ENCODE data around the gene LIN7A. TPM values are rescaled to one million over a fixed set of nuclear protein-coding genes. Genes with fewer than 3 reads are reported as not detected.
A peak's percentile ranks its signal among the peaks of the same experiment; 100 is the strongest.

Gene LIN7A
- total and polyA plus RNA-seq, 2 of the 8 experiments (the other 6 are each of a cell fraction or from before 2014, with no cell fraction given) = 5.8 to 22.0 TPM

- H4K91ac ChIP-seq (replicated peaks; ENCODE audit: insufficient read length, low read length) = no peak overlapping the region
- 87% methylated on average over 3 of the region's 3 CpGs; no CpG with 5 or more reads in 1 of the 2 experiments for WGBS, 2 experiments (ENCODE audit: extremely low coverage in 1 of 2, insufficient coverage in 1 of 2, insufficient read length in 1 of 2, insufficient replicate concordance in 2 of 2, low coverage in 1 of 2, low lambda C conversion rate in 2 of 2, missing lambda C conversion rate in 1 of 2)
- no peaks in the 10 kb centered on the region for H3K23me2 ChIP-seq (ENCODE audit: low read depth, low read length)
- no peak overlapping the region for H3K18ac ChIP-seq (ENCODE audit: extremely low read depth, low read length)
- no peak overlapping the region for H3K4me2 ChIP-seq (ENCODE audit: insufficient read depth in 1 of 2, low read depth in 2 of 2, low read length in 2 of 2)
- H3K4ac ChIP-seq (replicated peaks; ENCODE audit: insufficient read length, low read depth, low read length) = no peak overlapping the region
- no peaks in the 10 kb centered on the region for H3K36me3 ChIP-seq (ENCODE audit: control insufficient read depth in 2 of 4, insufficient read depth in 4 of 4, low read length in 3 of 4)
- CTCF ChIA-PET (ENCODE audit: partially characterized antibody) = interaction anchor here (1.2 to 1.5 kb wide), 3 partner anchors 9 to 18 kb away, joined by 3 read pairs; no protein-coding TSS in a partner anchor
- no peak overlapping the region for H2BK5ac ChIP-seq (ENCODE audit: low read depth, low read length)
- H2BK12ac ChIP-seq (ENCODE audit: low read depth, low read length) = no peak overlapping the region
- no peak overlapping the region for H4K5ac ChIP-seq (ENCODE audit: insufficient read length, low read depth, low read length)
- H3K23ac ChIP-seq (ENCODE audit: insufficient read length) = no peak overlapping the region
- H3K4me1 ChIP-seq (replicated peaks in 1 of 4; ENCODE audit: control insufficient read depth in 3 of 4, insufficient read depth in 4 of 4, low read length in 3 of 4) = peaks cover 5 to 15% (median 9%) of the 10 kb centered on the region in 4 experiments
- H3K79me2 ChIP-seq (ENCODE audit: control insufficient read depth in 1 of 2, insufficient read depth in 2 of 2, low read length in 2 of 2) = no peaks in the 10 kb centered on the region
- no peak overlapping the region for H2AFZ ChIP-seq (ENCODE audit: low read length)
- H3K27me3 ChIP-seq (replicated peaks in 1 of 4; ENCODE audit: control insufficient read depth in 3 of 4, extremely low read depth in 1 of 4, insufficient read depth in 3 of 4, low read length in 3 of 4) = no peaks in the 10 kb centered on the region
- H3K27ac ChIP-seq (ENCODE audit: low read depth, low read length) = no peak overlapping the region
- no peak overlapping the region for H3K9ac ChIP-seq (replicated peaks in 1 of 4; ENCODE audit: extremely low read depth in 1 of 4, low read depth in 3 of 4, low read length in 3 of 4)
- H2BK15ac ChIP-seq (ENCODE audit: low read length) = 0 out of 2 replicates have a peak overlapping the region, but pooled peaks have one; percentile 66
- no peaks in the 10 kb centered on the region for H4K20me1 ChIP-seq (replicated peaks in 1 of 2; ENCODE audit: control insufficient read depth in 1 of 2, insufficient read depth in 2 of 2, low read length in 2 of 2)
- no peak overlapping the region for H2AK5ac ChIP-seq (ENCODE audit: low read depth, low read length)
- DNase-seq (ENCODE audit: low read depth in 1 of 2, low spot score in 2 of 2) (no peak), FAIRE-seq (no peak)
- no peak overlapping the region for H2BK120ac ChIP-seq (replicated peaks; ENCODE audit: low read depth, low read length)
- H3K79me1 ChIP-seq (ENCODE audit: low read depth, low read length) = no peaks in the 10 kb centered on the region
- no peak overlapping the region; the same call in 1 of the 2 replicates for H4K8ac ChIP-seq (ENCODE audit: extremely low read depth, insufficient read depth, low read length)
- H3K9me3 ChIP-seq (ENCODE audit: insufficient read depth in 2 of 2, low read depth in 1 of 2, low read length in 1 of 2) = no peaks in the 10 kb centered on the region
- TF ChIP-seq MAFK (IDR thresholded peaks at IDR 0.05; ENCODE audit: low read depth, low read length) (no peak), CTCF (IDR thresholded peaks at IDR 0.05; ENCODE audit: control extremely low read depth in 1 of 3, insufficient read depth in 1 of 3, low read depth in 1 of 3, low read length in 3 of 3) (no peak), POU5F1 (IDR thresholded peaks at IDR 0.05; ENCODE audit: low read depth, low read length) (no peak), E2F6 (IDR thresholded peaks at IDR 0.05) (no peak), TEAD4 (IDR thresholded peaks at IDR 0.05; ENCODE audit: low read depth, low read length) (no peak), BRCA1 (IDR thresholded peaks at IDR 0.05; ENCODE audit: low read depth, low read length) (no peak), SP2 (IDR thresholded peaks at IDR 0.05; ENCODE audit: low read length) (no peak), CBX5 (IDR thresholded peaks at IDR 0.05; ENCODE audit: low read depth, low read length) (no peak), POLR2AphosphoS5 (IDR thresholded peaks at IDR 0.05; ENCODE audit: low read depth, low read length) (no peak), TBP (IDR thresholded peaks at IDR 0.05; ENCODE audit: low read depth, low read length) (no peak), JUND (IDR thresholded peaks at IDR 0.05; ENCODE audit: low read length) (no peak)
- H3K56ac ChIP-seq (replicated peaks; ENCODE audit: insufficient read length, low read depth, low read length) = no peak overlapping the region
- no peak overlapping the region for H2BK20ac ChIP-seq (ENCODE audit: low read length)
- no peak overlapping the region for H3K14ac ChIP-seq (ENCODE audit: insufficient read length)
- POLR2A ChIA-PET (ENCODE audit: partially characterized antibody) = interaction anchor here (0.8 kb wide), 1 partner anchor 242 kb away, joined by 4 read pairs; no protein-coding TSS in a partner anchor
- no peak overlapping the region for H3K4me3 ChIP-seq (ENCODE audit: extremely low read depth in 1 of 4, insufficient read depth in 2 of 4, low read depth in 3 of 4, low read length in 4 of 4)
Measured at GRCh38 chr12:80823393-80823792, 114.3 kb downstream of the LIN7A start.
